ENCODE data around the gene GBX1.

Gene GBX1

GRCh38 chr7:151167197-151167961 is at the start of gene GBX1:
Gene GBX1, minus strand, starts transcription at chr7:151167694. Its CDS starts 146 bp downstream, at chr7:151167548.
- ChIA-PET CTCF (interaction anchor here (0.6 to 3.9 kb wide), 15 partner anchors 9 to 205 kb away, joined by 3 to 30 read pairs (median 5); no protein-coding TSS in a partner anchor), POLR2A (interaction anchor here (0.8 to 2.9 kb wide), 8 partner anchors 10 to 82 kb away, joined by 3 to 17 read pairs (median 4); partner anchors contain the start of genes AGAP3 and CHPF2)
- peak; percentile 81 for DNase-seq (ENCODE audit: extremely low spot score)
- TF ChIP-seq HDGF (IDR thresholded peaks at IDR 0.05; ENCODE audit: borderline replicate concordance), result no peak
- TF ChIP-seq ELF4 (IDR thresholded peaks at IDR 0.05), result no peak
- 0 out of 2 replicates have a peak, but pooled peaks have one; percentile 31 for TF ChIP-seq LEF1 (IDR thresholded peaks at IDR 0.05; ENCODE audit: borderline replicate concordance)
- TF ChIP-seq PKNOX1 (IDR thresholded peaks at IDR 0.05), result peak; percentile 71
- TF ChIP-seq FOXM1 (IDR thresholded peaks at IDR 0.05; ENCODE audit: borderline replicate concordance), result peak; percentile 79

- CTCF ChIA-PET, result no interaction called here
- no peak for DNase-seq (ENCODE audit: extremely low spot score)
- POLR2A ChIA-PET, result interaction anchor here (10.6 kb wide), 1 partner anchor 11 kb away, joined by 90 read pairs; the partner anchor contains the start of gene ABCF2
- TF ChIP-seq FOXA1 (IDR thresholded peaks at IDR 0.05), result no peak
- TF ChIP-seq SP1 (IDR thresholded peaks at IDR 0.05), result no peak
- no peak for TF ChIP-seq CTBP1 (IDR thresholded peaks at IDR 0.05; ENCODE audit: borderline replicate concordance)
- no peak for TF ChIP-seq TARDBP (IDR thresholded peaks at IDR 0.05)
- TF ChIP-seq ZNF384 (IDR thresholded peaks at IDR 0.05), result no peak
- no peak for TF ChIP-seq PKNOX1 (IDR thresholded peaks at IDR 0.05)
- no peak for TF ChIP-seq LEF1 (IDR thresholded peaks at IDR 0.05; ENCODE audit: borderline replicate concordance)
- no peak for TF ChIP-seq ARNT (IDR thresholded peaks at IDR 0.05)
- TF ChIP-seq BHLHE40 (IDR thresholded peaks at IDR 0.05; ENCODE audit: borderline replicate concordance), result no peak
- TF ChIP-seq FOXK2 (IDR thresholded peaks at IDR 0.05), result no peak
- TF ChIP-seq HDGF (IDR thresholded peaks at IDR 0.05; ENCODE audit: borderline replicate concordance), result no peak
- no peak for TF ChIP-seq L3MBTL2 (conservative IDR thresholded peaks at IDR 0.05)
- no peak for TF ChIP-seq NFRKB (IDR thresholded peaks at IDR 0.05)
- no peak for TF ChIP-seq ELF4 (IDR thresholded peaks at IDR 0.05)
- TF ChIP-seq SUZ12 (IDR thresholded peaks at IDR 0.05), result no peak
- no peak for TF ChIP-seq FOXM1 (IDR thresholded peaks at IDR 0.05; ENCODE audit: borderline replicate concordance)
Observed at GRCh38 chr7:151215396-151215795, 47.9 kb upstream of the GBX1 start.

- POLR2A ChIA-PET, result interaction anchor here (1.0 to 10.6 kb wide), 3 partner anchors 10 to 18 kb away, joined by 3 to 90 read pairs (median 6); partner anchors contain the start of genes ABCF2 and CHPF2
- TF ChIP-seq PKNOX1 (IDR thresholded peaks at IDR 0.05) (no peak), ELF4 (IDR thresholded peaks at IDR 0.05) (no peak), HDGF (IDR thresholded peaks at IDR 0.05; ENCODE audit: borderline replicate concordance) (no peak), SP1 (IDR thresholded peaks at IDR 0.05) (no peak), NFRKB (IDR thresholded peaks at IDR 0.05) (no peak), BHLHE40 (IDR thresholded peaks at IDR 0.05; ENCODE audit: borderline replicate concordance) (no peak), L3MBTL2 (conservative IDR thresholded peaks at IDR 0.05) (no peak), TARDBP (IDR thresholded peaks at IDR 0.05) (no peak), CTBP1 (IDR thresholded peaks at IDR 0.05; ENCODE audit: borderline replicate concordance) (no peak), LEF1 (IDR thresholded peaks at IDR 0.05; ENCODE audit: borderline replicate concordance) (no peak), ZNF384 (IDR thresholded peaks at IDR 0.05) (no peak), FOXA1 (IDR thresholded peaks at IDR 0.05) (no peak), ARNT (IDR thresholded peaks at IDR 0.05) (no peak), FOXK2 (IDR thresholded peaks at IDR 0.05) (no peak), SUZ12 (IDR thresholded peaks at IDR 0.05) (no peak), FOXM1 (IDR thresholded peaks at IDR 0.05; ENCODE audit: borderline replicate concordance) (no peak)
- CTCF ChIA-PET, result interaction anchor here (0.6 to 0.9 kb wide), 3 partner anchors 23 to 229 kb away, joined by 3 read pairs; no protein-coding TSS in a partner anchor
- DNase-seq (ENCODE audit: extremely low spot score), result no peak
Observed at GRCh38 chr7:151213826-151214225, 46.3 kb upstream of the GBX1 start.

GRCh38 chr7:151212626-151213025 is 45.1 kb upstream of the GBX1 start:
- TF ChIP-seq ZNF384 (IDR thresholded peaks at IDR 0.05) (no peak), ARNT (IDR thresholded peaks at IDR 0.05) (no peak), FOXM1 (IDR thresholded peaks at IDR 0.05; ENCODE audit: borderline replicate concordance) (no peak), FOXA1 (IDR thresholded peaks at IDR 0.05) (no peak), LEF1 (IDR thresholded peaks at IDR 0.05; ENCODE audit: borderline replicate concordance) (no peak), SUZ12 (IDR thresholded peaks at IDR 0.05) (no peak), ELF4 (IDR thresholded peaks at IDR 0.05) (no peak), HDGF (IDR thresholded peaks at IDR 0.05; ENCODE audit: borderline replicate concordance) (no peak), TARDBP (IDR thresholded peaks at IDR 0.05) (no peak), BHLHE40 (IDR thresholded peaks at IDR 0.05; ENCODE audit: borderline replicate concordance) (no peak), NFRKB (IDR thresholded peaks at IDR 0.05) (no peak), FOXK2 (IDR thresholded peaks at IDR 0.05) (no peak), CTBP1 (IDR thresholded peaks at IDR 0.05; ENCODE audit: borderline replicate concordance) (no peak), SP1 (IDR thresholded peaks at IDR 0.05) (no peak), PKNOX1 (IDR thresholded peaks at IDR 0.05) (no peak), L3MBTL2 (conservative IDR thresholded peaks at IDR 0.05) (no peak)
- POLR2A ChIA-PET, result interaction anchor here (1.5 to 10.6 kb wide), 2 partner anchors 14 to 20 kb away, joined by 6 to 90 read pairs; partner anchors contain the start of genes ABCF2 and CHPF2
- DNase-seq (ENCODE audit: extremely low spot score), result no peak
- CTCF ChIA-PET, result no interaction called here

All from HEK293T (cell line).